Measurements from ENCODE around the gene NUTM2F.
A peak's percentile ranks its signal among the peaks of the same experiment; 100 is the strongest.
"Not testable (repeated sequence)": the region's sequence is repeated elsewhere in the genome, so short reads cannot be mapped to it uniquely, and the experiment has no call there.

NUTM2F gene

GRCh38 chr9:94328544-94328943 lies at the start of gene NUTM2F:
Gene NUTM2F (minus strand): TSS chr9:94328644. CDS start chr9:94328623, 21 bp downstream.
- not testable (repeated sequence) for DNase-seq (ENCODE audit: low spot score)

- DNase-seq (ENCODE audit: low spot score): not testable (repeated sequence)
Observed at GRCh38 chr9:94375197-94375596, 46.8 kb upstream of the NUTM2F start.

GRCh38 chr9:94374176-94375056 lies 46.0 kb upstream of the NUTM2F start:
- DNase-seq (ENCODE audit: low spot score): peak; percentile 91

GRCh38 chr9:94373779-94374175 lies 45.3 kb upstream of the NUTM2F start:
- DNase-seq (ENCODE audit: low spot score): not testable (repeated sequence)

- DNase-seq (ENCODE audit: low spot score): not testable (repeated sequence)
Observed at GRCh38 chr9:94370266-94370665, 41.8 kb upstream of the NUTM2F start.

- DNase-seq (ENCODE audit: low spot score): not testable (repeated sequence)
Observed at GRCh38 chr9:94364093-94364614, 35.7 kb upstream of the NUTM2F start.

GRCh38 chr9:94357158-94357557 lies 28.7 kb upstream of the NUTM2F start:
- DNase-seq (ENCODE audit: low spot score): not testable (repeated sequence)

GRCh38 chr9:94351901-94352723 lies 23.7 kb upstream of the NUTM2F start:
- DNase-seq (ENCODE audit: low spot score): not testable (repeated sequence)

- not testable (repeated sequence) for DNase-seq (ENCODE audit: low spot score)
Observed at GRCh38 chr9:94348754-94349153, 20.3 kb upstream of the NUTM2F start.

- DNase-seq (ENCODE audit: low spot score): not testable (repeated sequence)
Observed at GRCh38 chr9:94347451-94347850, 19.0 kb upstream of the NUTM2F start.

- not testable (repeated sequence) for DNase-seq (ENCODE audit: low spot score)
Observed at GRCh38 chr9:94341703-94342102, 13.3 kb upstream of the NUTM2F start.

GRCh38 chr9:94340750-94341149 lies 12.3 kb upstream of the NUTM2F start:
- not testable (repeated sequence) for DNase-seq (ENCODE audit: low spot score)

GRCh38 chr9:94339657-94340056 lies 11.2 kb upstream of the NUTM2F start:
- DNase-seq (ENCODE audit: low spot score): not testable (repeated sequence)

GRCh38 chr9:94338723-94339122 lies 10.3 kb upstream of the NUTM2F start:
- DNase-seq (ENCODE audit: low spot score): not testable (repeated sequence)

- not testable (repeated sequence) for DNase-seq (ENCODE audit: low spot score)
Observed at GRCh38 chr9:94336445-94336844, 8.0 kb upstream of the NUTM2F start.

GRCh38 chr9:94325583-94325982 lies 2.9 kb downstream of the NUTM2F start:
- DNase-seq (ENCODE audit: low spot score): not testable (repeated sequence)

- not testable (repeated sequence) for DNase-seq (ENCODE audit: low spot score)
Observed at GRCh38 chr9:94323153-94323798, 5.2 kb downstream of the NUTM2F start.

- not testable (repeated sequence) for DNase-seq (ENCODE audit: low spot score)
Observed at GRCh38 chr9:94322342-94322940, 6.0 kb downstream of the NUTM2F start.

GRCh38 chr9:94317949-94318657 lies 10.3 kb downstream of the NUTM2F start:
- DNase-seq (ENCODE audit: low spot score): not testable (repeated sequence)

- DNase-seq (ENCODE audit: low spot score): not testable (repeated sequence)
Observed at GRCh38 chr9:94316236-94316635, 12.2 kb downstream of the NUTM2F start.
